ENCODE results near the gene SYNE2. TPM values are rescaled to one million over a fixed set of nuclear protein-coding genes. Genes with fewer than 3 reads are reported as not detected.

The SYNE2 gene
- total RNA-seq, 2 donors from 2014 or later, result 104 to 390 TPM

DNA sequence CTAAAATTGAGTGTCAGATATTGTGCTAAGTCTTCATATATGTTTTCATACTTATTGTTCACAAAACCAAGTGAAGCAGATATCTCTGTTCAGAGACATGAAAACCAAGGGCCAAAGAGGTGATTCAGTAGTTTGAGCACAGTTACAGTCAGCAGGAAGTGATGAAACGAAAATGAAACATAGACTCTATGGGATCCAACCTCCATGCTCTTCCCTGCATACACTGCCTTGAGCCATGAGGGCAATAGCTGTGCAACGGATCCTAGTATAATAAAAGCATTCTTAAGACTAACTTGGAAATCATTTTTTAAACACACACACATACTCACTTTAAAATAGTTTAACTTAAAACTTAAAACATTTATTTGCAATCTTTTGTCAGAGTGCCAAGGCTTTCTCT is 413.4 kb downstream of the SYNE2 start:
- H3K27ac ChIP-seq, result no peak overlapping the region
- H3K4me3 ChIP-seq, result no peak overlapping the region
- no peaks in the 10 kb centered on the region for H3K4me1 ChIP-seq (replicated peaks)
- no peaks in the 10 kb centered on the region for H3K9me3 ChIP-seq
- H3K36me3 ChIP-seq, result no peaks in the 10 kb centered on the region
- no peaks in the 10 kb centered on the region for H3K27me3 ChIP-seq (replicated peaks; ENCODE audit: insufficient read depth)
- DNase-seq (ENCODE audit: low spot score), result no peak
- TF ChIP-seq, protein P1, sequence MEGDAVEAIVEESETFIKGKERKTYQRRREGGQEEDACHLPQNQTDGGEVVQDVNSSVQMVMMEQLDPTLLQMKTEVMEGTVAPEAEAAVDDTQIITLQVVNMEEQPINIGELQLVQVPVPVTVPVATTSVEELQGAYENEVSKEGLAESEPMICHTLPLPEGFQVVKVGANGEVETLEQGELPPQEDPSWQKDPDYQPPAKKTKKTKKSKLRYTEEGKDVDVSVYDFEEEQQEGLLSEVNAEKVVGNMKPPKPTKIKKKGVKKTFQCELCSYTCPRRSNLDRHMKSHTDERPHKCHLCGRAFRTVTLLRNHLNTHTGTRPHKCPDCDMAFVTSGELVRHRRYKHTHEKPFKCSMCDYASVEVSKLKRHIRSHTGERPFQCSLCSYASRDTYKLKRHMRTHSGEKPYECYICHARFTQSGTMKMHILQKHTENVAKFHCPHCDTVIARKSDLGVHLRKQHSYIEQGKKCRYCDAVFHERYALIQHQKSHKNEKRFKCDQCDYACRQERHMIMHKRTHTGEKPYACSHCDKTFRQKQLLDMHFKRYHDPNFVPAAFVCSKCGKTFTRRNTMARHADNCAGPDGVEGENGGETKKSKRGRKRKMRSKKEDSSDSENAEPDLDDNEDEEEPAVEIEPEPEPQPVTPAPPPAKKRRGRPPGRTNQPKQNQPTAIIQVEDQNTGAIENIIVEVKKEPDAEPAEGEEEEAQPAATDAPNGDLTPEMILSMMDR (IDR thresholded peaks at IDR 0.05), result no peak
- TF ChIP-seq POLR2AphosphoS5 (IDR thresholded peaks at IDR 0.05) (no peak), POLR2A (IDR thresholded peaks at IDR 0.05) (no peak)
- intact Hi-C loops (cut with DNase I), result no loop called here
- 59% methylated on average over 2 of the region's 2 CpGs for WGBS

DNA sequence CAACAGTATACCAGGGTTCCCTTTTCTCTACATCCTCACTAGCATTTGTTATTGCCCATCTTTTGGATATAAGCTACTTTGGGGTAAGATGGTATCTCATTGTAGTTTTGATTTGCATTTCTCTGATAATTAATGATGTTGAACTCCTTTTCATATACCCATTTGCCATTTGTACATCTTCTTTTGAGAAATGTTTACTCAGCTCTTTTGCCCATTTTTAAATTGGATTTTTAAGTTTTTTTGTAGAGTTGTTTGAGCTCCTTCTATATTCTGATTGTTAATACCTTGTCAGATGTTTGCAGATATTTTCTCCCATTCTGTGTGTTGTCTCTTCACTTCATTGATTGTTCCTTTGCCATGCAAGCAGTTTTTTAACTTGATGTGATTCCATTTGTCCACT is 419.2 kb downstream of the SYNE2 start:
- no peaks in the 10 kb centered on the region for H3K4me1 ChIP-seq (replicated peaks)
- H3K36me3 ChIP-seq, result no peaks in the 10 kb centered on the region
- H3K9me3 ChIP-seq, result no peaks in the 10 kb centered on the region
- TF ChIP-seq, protein P1 (IDR thresholded peaks at IDR 0.05), result no peak
- TF ChIP-seq POLR2A (IDR thresholded peaks at IDR 0.05), result no peak
- H3K4me3 ChIP-seq, result no peak overlapping the region
- H3K27ac ChIP-seq, result no peak overlapping the region
- intact Hi-C loops (cut with DNase I), result no loop called here
- no peak for DNase-seq (ENCODE audit: low spot score)
- H3K27me3 ChIP-seq (replicated peaks; ENCODE audit: insufficient read depth), result no peaks in the 10 kb centered on the region

MicroRNAs encoded within 50 kb of the gene (microRNA counts, 767-probe panel; counts per million panel counts)
- microRNA hsa-miR-548h-5p, result 0 to 431 counts per million in 2 donors

Small RNA genes within 50 kb of the gene (microRNA-seq; reads per million reads assigned to microRNA genes)
- not detected for gene MIR548H1

Small RNA genes within 50 kb of the gene (small RNA-seq; reads per million reads assigned to genes)
- gene MIR548H1 (0 reads per million in 2 donors), gene RF00019 (0 reads per million in 2 donors), gene RPS28P1 (0 reads per million in 2 donors)

Other genes with a start within 250 kb of the SYNE2 start
- 1 to 10 TPM; 4.9 to 8.9 TPM for gene WDR89, start 211.1 kb upstream of the SYNE2 start, total RNA-seq
- gene SGPP1, start 124.9 kb upstream of the SYNE2 start, total RNA-seq, result 10 to 100 TPM; 19.7 to 37.5 TPM

Measured in prostate gland (tissue), 2 donors.